EH (cell line): ENCODE measurements around the gene BOD1L1.

ENCODE experiments used
- DNase-seq: peaks from one replicate; pipeline ENCODE4 v3.0.0-alpha.2; 2015; ENCODE audit warnings: low read depth

The BOD1L1 gene

GRCh38 chr4:13627606-13628311, at the start of gene BOD1L1:
Gene BOD1L1, minus strand, starts transcription at chr4:13627725. Its CDS starts 138 bp downstream, at chr4:13627587.
- peak; percentile 93 for DNase-seq

- no peak for DNase-seq
These were observed 47.4 kb upstream of the BOD1L1 start for GRCh38 chr4:13674971-13675370.

- DNase-seq: no peak
These were observed 45.6 kb upstream of the BOD1L1 start for GRCh38 chr4:13673167-13673566.

- peak; percentile 4 for DNase-seq
These were observed 43.1 kb upstream of the BOD1L1 start for GRCh38 chr4:13670456-13671160.

GRCh38 chr4:13665701-13666660, 38.5 kb upstream of the BOD1L1 start:
- DNase-seq: peak; percentile 29

GRCh38 chr4:13659341-13660070, 32.0 kb upstream of the BOD1L1 start:
- no peak for DNase-seq

- DNase-seq: peak; percentile 76
These were observed 29.3 kb upstream of the BOD1L1 start for GRCh38 chr4:13656569-13657405.

GRCh38 chr4:13654162-13654797, 26.8 kb upstream of the BOD1L1 start:
- DNase-seq: peak; percentile 74

GRCh38 chr4:13653766-13654161, 26.2 kb upstream of the BOD1L1 start:
- DNase-seq: no peak

- DNase-seq: no peak
These were observed 19.5 kb upstream of the BOD1L1 start for GRCh38 chr4:13647031-13647430.

- no peak for DNase-seq
These were observed 17.6 kb upstream of the BOD1L1 start for GRCh38 chr4:13645075-13645474.

- DNase-seq: peak; percentile 65
These were observed 14.8 kb upstream of the BOD1L1 start for GRCh38 chr4:13642170-13642950.

GRCh38 chr4:13641084-13641483, 13.6 kb upstream of the BOD1L1 start:
- DNase-seq: no peak

- peak; percentile 91 for DNase-seq
These were observed 12.8 kb upstream of the BOD1L1 start for GRCh38 chr4:13640149-13640940.

GRCh38 chr4:13635286-13635799, 7.8 kb upstream of the BOD1L1 start:
- peak; percentile 10 for DNase-seq

GRCh38 chr4:13633671-13634070, 6.1 kb upstream of the BOD1L1 start:
- DNase-seq: no peak

- DNase-seq: peak; percentile 20
These were observed 333 bp downstream of the BOD1L1 start for GRCh38 chr4:13627178-13627605.

- no peak for DNase-seq
These were observed 890 bp downstream of the BOD1L1 start for GRCh38 chr4:13626492-13627177.
